GM12872 (cell line): Measurements from ENCODE around the gene CCNYL1.

Experiments used
- CTCF ChIP-seq: IDR thresholded peaks from 3 replicates; pipeline ENCODE4 v1.5.1; 2011; ENCODE audit warnings: low read depth, mild to moderate bottlenecking, low read length, moderate library complexity; ENCODE audit not compliant: insufficient read depth

CCNYL1 gene

DNA sequence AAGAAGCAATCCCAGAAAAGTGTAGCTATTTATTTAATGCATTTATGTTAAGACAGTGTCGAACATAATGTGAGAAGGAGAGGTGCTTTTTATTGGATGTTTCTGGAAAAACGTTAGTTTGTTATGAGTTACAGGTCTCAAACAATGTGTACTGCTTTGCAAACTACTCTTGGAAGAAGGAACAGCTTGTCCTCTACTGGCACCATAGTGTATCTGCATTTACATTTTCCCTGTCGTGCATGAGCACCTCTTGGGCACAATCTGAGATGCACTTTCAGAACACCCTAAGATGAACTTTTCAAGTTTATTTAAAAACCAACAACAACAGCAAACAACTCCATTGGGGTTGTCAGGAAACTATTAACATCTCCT is 22.8 kb downstream of the CCNYL1 start:
- peak; percentile 54 for TF ChIP-seq CTCF

- TF ChIP-seq CTCF: no peak
Measured at GRCh38 chr2:207734636-207735512, 23.4 kb downstream of the CCNYL1 start.

GRCh38 chr2:207743514-207743913 is 32.1 kb downstream of the CCNYL1 start:
- no peak for TF ChIP-seq CTCF

GRCh38 chr2:207744050-207744449 is 32.6 kb downstream of the CCNYL1 start:
- no peak for TF ChIP-seq CTCF

GRCh38 chr2:207744451-207744850 is 33.0 kb downstream of the CCNYL1 start:
- no peak for TF ChIP-seq CTCF

- TF ChIP-seq CTCF: peak; percentile 88
Measured at GRCh38 chr2:207746131-207746530, 34.7 kb downstream of the CCNYL1 start.

DNA sequence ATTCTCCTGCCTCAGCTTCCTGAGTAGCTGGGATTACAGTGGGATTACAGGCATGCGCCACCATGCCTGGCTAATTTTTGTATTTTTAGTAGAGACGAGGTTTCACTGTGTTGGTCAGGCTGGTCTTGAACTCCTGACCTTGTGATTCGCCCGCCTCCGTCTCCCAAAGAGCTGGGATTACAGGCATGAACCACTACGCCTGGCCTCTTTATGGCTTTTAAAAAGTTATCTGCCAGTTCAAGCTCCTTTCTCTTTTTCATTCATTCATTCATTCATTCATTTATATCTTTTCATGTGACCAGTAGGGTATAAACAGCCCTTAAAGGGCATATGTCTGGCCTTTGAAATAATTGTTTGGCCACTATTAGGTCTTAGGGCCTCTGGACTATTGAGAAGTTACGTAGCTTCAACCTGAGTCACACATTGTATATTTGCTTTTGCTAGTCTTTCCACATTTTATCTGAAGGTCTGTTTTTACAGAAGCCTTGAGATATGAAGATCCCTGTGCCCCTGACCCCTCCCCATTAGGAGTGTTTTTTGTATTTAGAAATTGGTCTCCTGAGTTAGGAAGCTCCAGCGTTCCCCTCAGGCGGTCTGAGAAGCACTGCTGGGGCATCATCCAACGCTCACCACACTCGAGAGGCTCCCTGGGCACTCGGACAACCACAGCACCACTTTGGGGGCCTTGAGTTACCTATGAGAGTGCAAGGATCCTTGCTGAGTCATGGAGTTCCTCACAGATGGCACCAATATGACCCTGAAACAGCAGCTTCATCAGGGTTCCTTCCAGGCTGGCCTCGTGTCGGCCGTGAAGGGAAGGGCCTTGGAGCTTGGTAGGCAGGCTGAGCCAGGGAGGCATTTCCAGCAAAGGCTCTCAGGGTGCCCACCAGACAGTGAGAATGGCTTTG is 36.5 kb downstream of the CCNYL1 start:
- TF ChIP-seq CTCF: no peak
